Spleen (tissue), 11 donors: ENCODE measurements around the gene LGI2. TPM values are rescaled to one million over a fixed set of nuclear protein-coding genes. Genes with fewer than 3 reads are reported as not detected.

Experiments used
- DNase-seq: peaks from one replicate; pipeline ENCODE4 v3.0.0-alpha.2; 2020
- H3K27ac ChIP-seq, 8 donors: fragments of 200-600 bp; sonication (generic) in 7 of 8; 1 replicate in 4 of 8; 2 replicates in 4 of 8; pipeline versions ENCODE4 v1.5.0 to v1.8.0; 2016 to 2021; ENCODE audit warnings: inconsistent platforms in 4 of 8, mild to moderate bottlenecking in 4 of 8, moderate library complexity in 1 of 8
- H3K27me3 ChIP-seq, 7 donors: fragments of 200-600 bp; sonication (generic) in 6 of 7; replicated peaks in 1 of 7; 1 replicate in 4 of 7; 2 replicates in 3 of 7; pipeline versions ENCODE4 v1.5.0 to v1.8.0; 2016 to 2021; ENCODE audit warnings: inconsistent platforms in 3 of 7, mild to moderate bottlenecking in 1 of 7
- H3K36me3 ChIP-seq, 6 donors: fragments of 200-600 bp; sonication (generic) in 5 of 6; 1 replicate in 4 of 6; 2 replicates in 2 of 6; pipeline versions ENCODE4 v1.5.0 to v1.8.0; 2016 to 2021; ENCODE audit warnings: inconsistent platforms in 2 of 6
- H3K4me1 ChIP-seq, 6 donors: fragments of 200-600 bp; sonication (generic) in 5 of 6; 1 replicate in 3 of 6; 2 replicates in 3 of 6; pipeline versions ENCODE4 v1.5.0 to v1.8.0; 2016 to 2021; ENCODE audit warnings: inconsistent platforms in 3 of 6
- H3K4me3 ChIP-seq, 8 donors: fragments of 200-600 bp; sonication (generic) in 7 of 8; 1 replicate in 4 of 8; 2 replicates in 4 of 8; pipeline versions ENCODE4 v1.5.0 to v1.8.0; 2016 to 2021; ENCODE audit warnings: inconsistent platforms in 4 of 8, mild to moderate bottlenecking in 4 of 8, moderate library complexity in 2 of 8
- H3K9me3 ChIP-seq, 8 donors: fragments of 200-600 bp; sonication (generic) in 7 of 8; 1 replicate in 4 of 8; 2 replicates in 4 of 8; pipeline versions ENCODE4 v1.5.0 to v1.8.0; 2016 to 2021; ENCODE audit warnings: inconsistent platforms in 4 of 8
- CTCF ChIP-seq, 11 experiments: fragments of 200-600 bp in 7 of 11; fragments of 450-650 bp in 4 of 11; sonication (generic) in 4 of 11; IDR thresholded peaks in 8 of 11; conservative IDR thresholded peaks in 3 of 11; 1 replicate in 7 of 11; 2 replicates in 4 of 11; pipeline versions ENCODE4 v1.4.0 to v1.8.0; 2016 to 2021; ENCODE audit warnings: antibody characterized with exemption in 11 of 11, inconsistent platforms in 4 of 11, mild to moderate bottlenecking in 1 of 11
- POLR2A ChIP-seq, 3 donors: fragments of 450-650 bp; IDR thresholded peaks; one replicate each; pipeline ENCODE4 v1.5.1; 2017; ENCODE audit warnings: antibody characterized with exemption in 3 of 3, mild to moderate bottlenecking in 1 of 3
- POLR2AphosphoS5 ChIP-seq, 3 donors: sonication (generic); formaldehyde crosslinking; IDR thresholded peaks; one replicate each; pipeline ENCODE4 v1.5.1; 2017; ENCODE audit warnings: antibody characterized with exemption in 3 of 3
- WGBS, 5 donors: extraction: QIAGEN DNeasy Blood & Tissue Kit in 3 of 5; methylation state at CpG; one replicate each; pipeline versions ENCODE4 v1.1.5 to v1.1.7; 2013 to 2018; 5-methylcytosine and 5-hydroxymethylcytosine counted together
- intact Hi-C: fragments of 100-400 bp; cut with DNase I; formaldehyde crosslinking; loops from one replicate; pipeline ENCODE4 v1.15.0; 2023; ENCODE audit warnings: low total_unique reads
- polyA plus RNA-seq, 3 donors: library from polyadenylated mRNA; stranded (reverse); fragments of 200-250 nt; gene quantifications; one replicate each; pipeline ENCODE4 v1.2.1, GENCODE V29; 2013
- total RNA-seq, 7 donors: library from RNA; depleted of rRNA in 3 of 7; stranded (reverse); fragments of >200 nt in 3 of 7; fragmentation: NEBNext Ultra II Directional in 4 of 7; extraction: Animal tissue kit (Norgen Biotek cat#: 25700) in 4 of 7; gene quantifications; one replicate each; pipeline versions ENCODE4 v1.1.0 to v1.2.1, GENCODE V29; 2016 to 2021
- donor health status: healthy with polysubstance abuse.
- donor health status: DM: no; HTN: no; CAD: no; lungs with moderate emphysema.
- donor health status: DM: no; HTN: no; CAD: no.
- donor health status: Bipolar disorder and iron deficiency.
- donor health status: healthy.
- donor health status: DM: no; HTN: no; CAD: no.
- donor health status: DM: yes; HTN: yes; CAD: no.

LGI2 gene
- total and polyA plus RNA-seq, 10 donors: 0.17 to 2.7 (median 0.72) TPM

DNA sequence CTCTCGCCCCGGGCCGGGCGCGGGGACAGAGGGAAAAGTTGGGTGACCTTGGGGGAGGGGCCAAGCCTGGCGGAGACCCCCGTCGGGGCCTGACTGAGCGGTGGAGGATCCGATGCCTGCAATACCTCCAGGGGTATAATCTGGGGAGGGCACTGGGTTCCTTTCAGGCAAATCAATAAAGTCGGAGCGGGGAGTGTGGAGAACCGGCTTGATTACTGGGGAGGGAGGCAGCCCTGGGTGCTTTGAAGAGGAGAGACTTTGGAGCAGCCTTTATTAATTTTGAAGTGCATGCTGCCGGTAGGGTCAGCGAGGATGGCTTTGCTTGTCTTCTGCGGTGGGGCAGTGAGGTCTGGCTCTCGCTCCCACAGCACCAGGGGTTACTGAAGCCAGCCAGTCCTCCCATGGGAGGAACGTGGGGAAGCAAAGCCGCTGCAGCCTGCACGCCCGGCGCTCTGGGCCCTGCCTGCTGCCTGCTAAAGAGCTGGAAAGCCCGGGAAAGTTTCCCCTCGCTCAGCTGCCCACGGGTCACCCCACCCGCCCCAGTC is 403 bp upstream of the LGI2 start:
- Histone ChIP-seq H3K36me3 (no peaks in the 10 kb centered on the region), H3K27ac (no peak overlapping the region), H3K4me3 (peak overlapping the region in 5 of 8 donors; percentile 26 to 66 (median 33)), H3K27me3 (peaks cover 0 to 73% (median 43%) of the 10 kb centered on the region in 7 donors), H3K9me3 (peaks cover 0 to 5% (median 0%) of the 10 kb centered on the region in 8 donors), H3K4me1 (peaks cover 0 to 17% (median 10%) of the 10 kb centered on the region in 6 donors)
- TF ChIP-seq POLR2AphosphoS5 (IDR thresholded peaks at IDR 0.05): no peak
- DNase-seq: no peak
- WGBS, 5 donors: 3 to 7% (median 5%) methylated on average over 16 to 26 of the region's 26 CpGs
- intact Hi-C loops: no loop called here

- H3K27ac ChIP-seq: no peak overlapping the region
- peaks cover 0 to 17% (median 10%) of the 10 kb centered on the region in 6 donors for H3K4me1 ChIP-seq
- peaks cover 0 to 3% (median 0%) of the 10 kb centered on the region in 8 donors for H3K9me3 ChIP-seq
- no peaks in the 10 kb centered on the region for H3K36me3 ChIP-seq
- peak; percentile 71 for DNase-seq
- H3K27me3 ChIP-seq: peaks cover 0 to 73% (median 48%) of the 10 kb centered on the region in 7 donors
- intact Hi-C loops: no loop called here
- TF ChIP-seq POLR2AphosphoS5 (IDR thresholded peaks at IDR 0.05): no peak
- no peak for TF ChIP-seq POLR2A (IDR thresholded peaks at IDR 0.05)
- no peak for TF ChIP-seq CTCF (IDR thresholded peaks at IDR 0.05 in 8 of 11, conservative IDR thresholded peaks at IDR 0.05 in 3 of 11)
- peak overlapping the region in 5 of 8 donors; percentile 26 to 66 (median 33) for H3K4me3 ChIP-seq
- WGBS, 5 donors: 32 to 39% (median 34%) methylated on average over 6 to 19 of the region's 19 CpGs
Measured at GRCh38 chr4:25029479-25030276, 1.1 kb downstream of the LGI2 start.

DNA sequence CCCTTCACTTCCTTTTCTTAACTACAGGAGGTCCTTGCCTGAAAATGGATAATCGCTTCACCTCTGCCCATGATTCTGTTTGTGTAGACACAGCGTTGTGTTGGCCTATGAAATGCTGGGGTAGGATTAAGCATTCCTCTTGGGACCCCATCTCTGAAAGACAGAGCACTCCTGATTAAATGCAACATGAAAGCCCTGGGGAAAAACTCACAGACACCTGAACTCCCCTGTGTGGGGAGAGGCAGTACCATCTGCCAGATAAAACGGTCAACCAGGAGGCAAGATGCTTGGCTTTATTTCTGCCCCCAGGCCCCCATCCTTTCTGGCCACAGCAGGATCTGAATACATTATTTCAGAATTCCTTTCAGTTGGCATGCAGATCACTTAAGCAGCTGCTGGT is 1.9 kb downstream of the LGI2 start:
- TF ChIP-seq CTCF (IDR thresholded peaks at IDR 0.05 in 8 of 11, conservative IDR thresholded peaks at IDR 0.05 in 3 of 11) (no peak), POLR2AphosphoS5 (IDR thresholded peaks at IDR 0.05) (no peak), POLR2A (IDR thresholded peaks at IDR 0.05) (no peak)
- intact Hi-C loops: no loop called here
- DNase-seq: no peak
- H3K4me3 ChIP-seq: no peak overlapping the region
- 73 to 92% (median 85%) methylated on average over 3 of the region's 3 CpGs for WGBS, 5 donors
- H3K27me3 ChIP-seq: peaks cover 0 to 73% (median 48%) of the 10 kb centered on the region in 7 donors
- peaks cover 0 to 17% (median 10%) of the 10 kb centered on the region in 6 donors for H3K4me1 ChIP-seq
- H3K36me3 ChIP-seq: no peaks in the 10 kb centered on the region
- H3K27ac ChIP-seq: no peak overlapping the region
- no peaks in the 10 kb centered on the region for H3K9me3 ChIP-seq

DNA sequence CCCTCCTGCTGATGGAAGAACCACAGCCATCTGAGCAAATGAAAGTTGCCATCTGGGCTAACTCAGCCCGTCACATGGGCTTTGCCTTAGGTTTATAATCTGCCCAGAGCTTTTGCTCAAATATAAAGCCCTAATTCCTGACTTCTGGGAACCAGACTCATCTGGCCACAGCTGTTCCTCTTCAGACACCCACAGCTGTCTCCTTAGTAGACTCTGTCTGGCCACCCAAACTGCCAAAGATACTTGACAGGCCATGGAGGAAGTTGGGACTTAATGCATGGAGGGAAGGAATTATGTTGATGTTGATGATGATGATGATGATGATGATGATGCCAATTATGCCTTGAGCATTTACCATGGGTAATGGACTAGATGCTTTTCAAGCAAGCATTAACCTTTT is 8.0 kb downstream of the LGI2 start:
- Histone ChIP-seq H3K4me3 (no peak overlapping the region), H3K9me3 (no peaks in the 10 kb centered on the region), H3K27me3 (peaks cover 0 to 38% (median 10%) of the 10 kb centered on the region in 7 donors), H3K4me1 (no peaks in the 10 kb centered on the region), H3K27ac (no peak overlapping the region), H3K36me3 (no peaks in the 10 kb centered on the region)
- no peak for TF ChIP-seq POLR2AphosphoS5 (IDR thresholded peaks at IDR 0.05)
- TF ChIP-seq POLR2A (IDR thresholded peaks at IDR 0.05): no peak
- no peak for TF ChIP-seq CTCF (IDR thresholded peaks at IDR 0.05 in 8 of 11, conservative IDR thresholded peaks at IDR 0.05 in 3 of 11)
- intact Hi-C loops: no loop called here
- WGBS, 5 donors: 58 to 96% (median 84%) methylated on average over 1 of the region's 1 CpG
- no peak for DNase-seq
